Peyer's patch (tissue), 4 donors: ENCODE data around the gene SEC14L3.

Experiments
- CTCF ChIP-seq, 6 experiments: fragments of 450-650 bp in 4 of 6; fragments of 200-600 bp in 2 of 6; sonication (generic) in 1 of 6; IDR thresholded peaks; one replicate each; pipeline ENCODE4 v1.5.1; 2017 to 2019; ENCODE audit warnings: antibody characterized with exemption in 6 of 6, mild to moderate bottlenecking in 3 of 6, moderate library complexity in 1 of 6
- POLR2A ChIP-seq, 2 donors: fragments of 450-650 bp; IDR thresholded peaks; one replicate each; pipeline ENCODE4 v1.5.1; 2017; ENCODE audit warnings: antibody characterized with exemption in 2 of 2, mild to moderate bottlenecking in 2 of 2, moderate library complexity in 2 of 2

GRCh38 chr22:30439226-30439625 is 32.6 kb downstream of the SEC14L3 start:
- TF ChIP-seq POLR2A (IDR thresholded peaks at IDR 0.05), result no peak
- TF ChIP-seq CTCF (IDR thresholded peaks at IDR 0.05), result no peak
